Osteocyte (in vitro differentiated cells): ENCODE measurements around the gene PPP2R5C. TPM values are rescaled to one million over a fixed set of nuclear protein-coding genes. Genes with fewer than 3 reads are reported as not detected.

Experiments used
- DNase-seq: peaks from one replicate; pipeline ENCODE4 v3.0.0; 2021; ENCODE audit warnings: mixed read lengths; ENCODE audit not compliant: unreplicated experiment; ENCODE audit errors: extremely low spot score
- H3K27ac Mint-ChIP-seq: one replicate; pipeline ENCODE4 v1.8.0; 2021; ENCODE audit warnings: mild to moderate bottlenecking, mixed read lengths; ENCODE audit not compliant: unreplicated experiment
- H3K27me3 Mint-ChIP-seq: one replicate; pipeline ENCODE4 v1.8.0; 2021; ENCODE audit warnings: mixed read lengths; ENCODE audit not compliant: unreplicated experiment
- H3K36me3 Mint-ChIP-seq: one replicate; pipeline ENCODE4 v1.8.0; 2021; ENCODE audit warnings: mixed read lengths; ENCODE audit not compliant: unreplicated experiment
- H3K4me1 Mint-ChIP-seq: one replicate; pipeline ENCODE4 v1.8.0; 2021; ENCODE audit warnings: mixed read lengths; ENCODE audit not compliant: unreplicated experiment
- H3K4me3 Mint-ChIP-seq: one replicate; pipeline ENCODE4 v1.8.0; 2021; ENCODE audit warnings: mild to moderate bottlenecking, moderate library complexity, mixed read lengths; ENCODE audit not compliant: unreplicated experiment
- H3K9me3 Mint-ChIP-seq: one replicate; pipeline ENCODE4 v1.8.0; 2021; ENCODE audit warnings: mixed read lengths; ENCODE audit not compliant: unreplicated experiment
- CTCF ChIP-seq: fragments of 200-600 bp; sonication (generic); IDR thresholded peaks from 2 replicates; pipeline ENCODE4 v1.5.0; 2021; ENCODE audit warnings: antibody characterized with exemption, mild to moderate bottlenecking, moderate library complexity
- total RNA-seq: library from RNA; stranded (reverse); gene quantifications from 2 replicates; pipeline ENCODE4 v1.2.1, GENCODE V29; 2021

The PPP2R5C gene
- total RNA-seq, 1 donor from 2014 or later, result 116 TPM

- H3K9me3 Mint-ChIP-seq, result no peaks in the 10 kb centered on the region
- H3K27ac Mint-ChIP-seq, result peak overlapping the region; percentile 70
- peaks cover 14% of the 10 kb centered on the region for H3K36me3 Mint-ChIP-seq
- peak; percentile 66 for DNase-seq
- H3K4me3 Mint-ChIP-seq, result peak overlapping the region; percentile 7
- no peaks in the 10 kb centered on the region for H3K27me3 Mint-ChIP-seq
- peaks cover 19% of the 10 kb centered on the region for H3K4me1 Mint-ChIP-seq
- TF ChIP-seq CTCF, result no peak
Observed at GRCh38 chr14:101858791-101859537, 97.5 kb downstream of the PPP2R5C start.

GRCh38 chr14:101859538-101859902 lies 98.0 kb downstream of the PPP2R5C start:
- H3K27me3 Mint-ChIP-seq, result no peaks in the 10 kb centered on the region
- TF ChIP-seq CTCF, result no peak
- peak overlapping the region; percentile 70 for H3K27ac Mint-ChIP-seq
- no peak overlapping the region for H3K4me3 Mint-ChIP-seq
- no peaks in the 10 kb centered on the region for H3K9me3 Mint-ChIP-seq
- peaks cover 14% of the 10 kb centered on the region for H3K36me3 Mint-ChIP-seq
- DNase-seq, result peak; percentile 68
- peaks cover 16% of the 10 kb centered on the region for H3K4me1 Mint-ChIP-seq

- H3K4me3 Mint-ChIP-seq, result no peak overlapping the region
- peaks cover 16% of the 10 kb centered on the region for H3K4me1 Mint-ChIP-seq
- H3K27ac Mint-ChIP-seq, result no peak overlapping the region
- TF ChIP-seq CTCF, result no peak
- DNase-seq, result peak; percentile 17
- H3K9me3 Mint-ChIP-seq, result no peaks in the 10 kb centered on the region
- peaks cover 14% of the 10 kb centered on the region for H3K36me3 Mint-ChIP-seq
- H3K27me3 Mint-ChIP-seq, result no peaks in the 10 kb centered on the region
Observed at GRCh38 chr14:101859958-101860357, 98.4 kb downstream of the PPP2R5C start.

- H3K9me3 Mint-ChIP-seq, result no peaks in the 10 kb centered on the region
- no peaks in the 10 kb centered on the region for H3K27me3 Mint-ChIP-seq
- H3K27ac Mint-ChIP-seq, result no peak overlapping the region
- H3K4me3 Mint-ChIP-seq, result no peak overlapping the region
- peak; percentile 1 for DNase-seq
- H3K4me1 Mint-ChIP-seq, result peaks cover 16% of the 10 kb centered on the region
- TF ChIP-seq CTCF, result no peak
- peaks cover 12% of the 10 kb centered on the region for H3K36me3 Mint-ChIP-seq
Observed at GRCh38 chr14:101861464-101861863, 100.0 kb downstream of the PPP2R5C start.

- no peak for DNase-seq
- Mint-ChIP-seq H3K4me3 (no peak overlapping the region), H3K27me3 (no peaks in the 10 kb centered on the region), H3K36me3 (peaks cover 8% of the 10 kb centered on the region), H3K4me1 (peaks cover 16% of the 10 kb centered on the region), H3K27ac (no peak overlapping the region), H3K9me3 (no peaks in the 10 kb centered on the region)
- no peak for TF ChIP-seq CTCF
Observed at GRCh38 chr14:101862177-101862576, 100.7 kb downstream of the PPP2R5C start.
